Measurements from ENCODE around the gene ROBO1. TPM values are rescaled to one million over a fixed set of nuclear protein-coding genes. Genes with fewer than 3 reads are reported as not detected.

Gene ROBO1
- total and polyA plus RNA-seq, 2 of the 8 experiments (the other 6 are each of a cell fraction or from before 2014, with no cell fraction given): 51.4 to 91.0 TPM

DNA sequence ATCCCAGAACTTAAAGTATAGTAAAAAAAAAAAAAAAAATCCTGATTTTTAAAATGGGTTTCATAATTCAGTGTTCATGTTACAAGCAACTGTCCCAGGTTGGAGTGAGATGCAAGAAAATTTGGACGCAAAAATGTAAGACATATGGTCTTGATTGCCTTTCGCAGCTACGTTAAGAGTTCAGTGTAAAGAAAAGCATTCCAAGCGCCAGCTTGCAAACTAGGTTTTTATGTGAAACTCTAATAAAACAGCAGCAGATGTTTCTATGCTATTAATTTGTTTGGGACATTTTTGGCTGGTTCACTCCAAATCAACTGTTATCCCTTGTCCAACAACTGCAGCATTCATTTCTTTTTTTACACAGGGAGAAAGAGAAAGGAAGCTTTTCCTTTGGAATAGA, 957.8 kb downstream of the ROBO1 start:
- Histone ChIP-seq H2AK5ac (ENCODE audit: low read depth, low read length) (no peak overlapping the region), H4K20me1 (replicated peaks in 1 of 2; ENCODE audit: control insufficient read depth in 1 of 2, insufficient read depth in 2 of 2, low read length in 2 of 2) (no peaks in the 10 kb centered on the region), H3K23me2 (ENCODE audit: low read depth, low read length) (no peaks in the 10 kb centered on the region), H3K4me3 (ENCODE audit: extremely low read depth in 1 of 4, insufficient read depth in 2 of 4, low read depth in 3 of 4, low read length in 4 of 4) (no peak overlapping the region), H3K23ac (ENCODE audit: insufficient read length) (no peak overlapping the region), H4K8ac (ENCODE audit: extremely low read depth, insufficient read depth, low read length) (no peak overlapping the region), H3K79me2 (ENCODE audit: control insufficient read depth in 1 of 2, insufficient read depth in 2 of 2, low read length in 2 of 2) (0 out of 4 replicates have a peak, but pooled peaks cover 0 to under 1% of the 10 kb centered on the region in 2 experiments), H3K4me2 (ENCODE audit: insufficient read depth in 1 of 2, low read depth in 2 of 2, low read length in 2 of 2) (no peak overlapping the region), H2BK15ac (ENCODE audit: low read length) (no peak overlapping the region), H3K9ac (replicated peaks in 1 of 4; ENCODE audit: extremely low read depth in 1 of 4, low read depth in 3 of 4, low read length in 3 of 4) (no peak overlapping the region), H3K4me1 (replicated peaks in 1 of 4; ENCODE audit: control insufficient read depth in 3 of 4, insufficient read depth in 4 of 4, low read length in 3 of 4) (no peaks in the 10 kb centered on the region), H2BK20ac (ENCODE audit: low read length) (no peak overlapping the region), H4K91ac (replicated peaks; ENCODE audit: insufficient read length, low read length) (no peak overlapping the region), H3K4ac (replicated peaks; ENCODE audit: insufficient read length, low read depth, low read length) (no peak overlapping the region), H3K36me3 (ENCODE audit: control insufficient read depth in 2 of 4, insufficient read depth in 4 of 4, low read length in 3 of 4) (no peaks in the 10 kb centered on the region), H3K27ac (ENCODE audit: low read depth, low read length) (no peak overlapping the region), H2BK5ac (ENCODE audit: low read depth, low read length) (no peak overlapping the region), H2BK12ac (ENCODE audit: low read depth, low read length) (no peak overlapping the region), H3K9me3 (ENCODE audit: insufficient read depth in 2 of 2, low read depth in 1 of 2, low read length in 1 of 2) (no peaks in the 10 kb centered on the region), H3K27me3 (replicated peaks in 1 of 4; ENCODE audit: control insufficient read depth in 3 of 4, extremely low read depth in 1 of 4, insufficient read depth in 3 of 4, low read length in 3 of 4) (peaks cover 0 to 1% (median 0%) of the 10 kb centered on the region in 4 experiments; a peak in 1 of 7 replicates), H2AFZ (ENCODE audit: low read length) (no peak overlapping the region), H3K79me1 (ENCODE audit: low read depth, low read length) (no peaks in the 10 kb centered on the region), H3K18ac (ENCODE audit: extremely low read depth, low read length) (no peak overlapping the region), H4K5ac (ENCODE audit: insufficient read length, low read depth, low read length) (no peak overlapping the region), H3K56ac (replicated peaks; ENCODE audit: insufficient read length, low read depth, low read length) (no peak overlapping the region), H3K14ac (ENCODE audit: insufficient read length) (no peak overlapping the region), H2BK120ac (replicated peaks; ENCODE audit: low read depth, low read length) (no peak overlapping the region)
- POLR2A ChIA-PET (ENCODE audit: partially characterized antibody): no interaction called here
- TF ChIP-seq RAD21 (IDR thresholded peaks at IDR 0.05 in 1 of 2, conservative IDR thresholded peaks at IDR 0.05 in 1 of 2; ENCODE audit: low read depth in 2 of 2, low read length in 2 of 2) (no peak), SP4 (IDR thresholded peaks at IDR 0.05; ENCODE audit: low read length) (no peak), SP2 (IDR thresholded peaks at IDR 0.05; ENCODE audit: low read length) (no peak), GABPA (IDR thresholded peaks at IDR 0.05; ENCODE audit: borderline replicate concordance, insufficient read depth, low read length) (no peak), POLR2A (IDR thresholded peaks at IDR 0.05; ENCODE audit: control extremely low read depth in 1 of 2, low read depth in 2 of 2, low read length in 2 of 2) (no peak), BRCA1 (IDR thresholded peaks at IDR 0.05; ENCODE audit: low read depth, low read length) (no peak), KDM5A (IDR thresholded peaks at IDR 0.05; ENCODE audit: low read length) (no peak), CBX5 (IDR thresholded peaks at IDR 0.05; ENCODE audit: low read depth, low read length) (no peak), HDAC2 (IDR thresholded peaks at IDR 0.05; ENCODE audit: borderline replicate concordance in 1 of 2, low read depth in 2 of 2, low read length in 2 of 2) (no peak), KDM1A (IDR thresholded peaks at IDR 0.05; ENCODE audit: borderline replicate concordance, low read length) (no peak), SIRT6 (IDR thresholded peaks at IDR 0.05; ENCODE audit: low read length) (no peak)
- TF ChIP-seq, protein P1, sequence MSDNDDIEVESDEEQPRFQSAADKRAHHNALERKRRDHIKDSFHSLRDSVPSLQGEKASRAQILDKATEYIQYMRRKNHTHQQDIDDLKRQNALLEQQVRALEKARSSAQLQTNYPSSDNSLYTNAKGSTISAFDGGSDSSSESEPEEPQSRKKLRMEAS (IDR thresholded peaks at IDR 0.05): no peak
- TF ChIP-seq, protein P2, sequence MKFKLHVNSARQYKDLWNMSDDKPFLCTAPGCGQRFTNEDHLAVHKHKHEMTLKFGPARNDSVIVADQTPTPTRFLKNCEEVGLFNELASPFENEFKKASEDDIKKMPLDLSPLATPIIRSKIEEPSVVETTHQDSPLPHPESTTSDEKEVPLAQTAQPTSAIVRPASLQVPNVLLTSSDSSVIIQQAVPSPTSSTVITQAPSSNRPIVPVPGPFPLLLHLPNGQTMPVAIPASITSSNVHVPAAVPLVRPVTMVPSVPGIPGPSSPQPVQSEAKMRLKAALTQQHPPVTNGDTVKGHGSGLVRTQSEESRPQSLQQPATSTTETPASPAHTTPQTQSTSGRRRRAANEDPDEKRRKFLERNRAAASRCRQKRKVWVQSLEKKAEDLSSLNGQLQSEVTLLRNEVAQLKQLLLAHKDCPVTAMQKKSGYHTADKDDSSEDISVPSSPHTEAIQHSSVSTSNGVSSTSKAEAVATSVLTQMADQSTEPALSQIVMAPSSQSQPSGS (IDR thresholded peaks at IDR 0.05; ENCODE audit: low read length): no peak
- 95% methylated on average over 4 of the region's 4 CpGs; no CpG with 5 or more reads in 1 of the 2 experiments for WGBS, 2 experiments (ENCODE audit: extremely low coverage in 1 of 2, insufficient coverage in 1 of 2, insufficient read length in 1 of 2, insufficient replicate concordance in 2 of 2, low coverage in 1 of 2, low lambda C conversion rate in 2 of 2, missing lambda C conversion rate in 1 of 2)
- FAIRE-seq: no peak
- CTCF ChIA-PET (ENCODE audit: partially characterized antibody): interaction anchor here (0.6 kb wide), 1 partner anchor 45 kb away, joined by 4 read pairs; no protein-coding TSS in a partner anchor
- no peak for DNase-seq (ENCODE audit: low read depth in 1 of 2, low spot score in 2 of 2)
